ENCODE results near the gene ADCY1. TPM values are rescaled to one million over a fixed set of nuclear protein-coding genes. Genes with fewer than 3 reads are reported as not detected.

The ADCY1 gene
- polyA plus RNA-seq, 1 donor, result 1.4 TPM

DNA sequence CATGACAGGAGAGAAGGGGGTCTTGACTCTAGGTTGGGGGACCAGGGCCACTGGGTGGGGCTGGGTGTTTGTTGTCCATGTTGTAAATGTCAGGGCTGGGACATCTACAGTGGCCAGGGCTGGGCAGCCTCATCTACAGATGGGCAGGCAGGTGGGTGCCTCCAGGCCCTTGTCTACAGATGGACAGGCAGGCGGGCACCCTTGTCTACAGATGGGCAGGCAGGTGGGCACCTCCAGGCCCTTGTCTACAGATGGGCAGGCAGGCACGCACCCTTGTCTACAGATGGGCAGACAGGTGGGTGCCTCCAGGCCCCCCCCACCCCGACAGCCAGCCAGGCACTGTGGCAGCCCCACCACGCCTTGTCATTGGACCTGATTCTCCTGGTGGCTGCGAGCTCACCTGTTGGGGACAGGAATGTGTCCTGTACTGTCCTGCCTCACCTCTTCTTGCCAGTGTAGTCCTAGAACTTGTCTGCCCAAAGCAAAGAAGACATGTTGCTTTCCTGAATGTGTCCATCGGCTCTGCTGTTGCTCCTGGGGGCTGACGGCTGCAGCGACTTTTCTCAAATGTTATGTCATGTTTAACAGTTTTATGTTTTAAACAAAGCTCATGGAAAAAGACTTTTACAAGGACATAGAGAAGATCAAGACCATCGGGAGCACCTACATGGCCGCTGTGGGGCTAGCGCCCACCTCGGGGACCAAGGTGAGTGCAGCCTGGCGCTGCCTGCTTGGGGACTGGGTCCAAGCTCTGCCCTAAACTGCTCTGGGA is 129.9 kb downstream of the ADCY1 start:
- Histone ChIP-seq H3K9me3 (ENCODE audit: control insufficient read depth, low read depth, low read length) (no peaks in the 10 kb centered on the region), H3K36me3 (ENCODE audit: control insufficient read depth, insufficient read depth, low read length) (no peaks in the 10 kb centered on the region), H3K27me3 (ENCODE audit: control insufficient read depth, insufficient read depth, low read length) (no peaks in the 10 kb centered on the region), H3K4me1 (ENCODE audit: control insufficient read depth, insufficient read depth, low read length) (no peaks in the 10 kb centered on the region), H3K4me3 (ENCODE audit: low read length) (no peak overlapping the region), H3K27ac (ENCODE audit: low read length) (no peak overlapping the region)
- no CpG with 5 or more reads among the region's 13 CpGs for WGBS (ENCODE audit: insufficient coverage, low lambda C conversion rate)
- DNase-seq, result no peak

GRCh38 chr7:45704683-45705016 is 130.5 kb downstream of the ADCY1 start:
- no peaks in the 10 kb centered on the region for H3K36me3 ChIP-seq (ENCODE audit: control insufficient read depth, insufficient read depth, low read length)
- no peaks in the 10 kb centered on the region for H3K4me1 ChIP-seq (ENCODE audit: control insufficient read depth, insufficient read depth, low read length)
- H3K27me3 ChIP-seq (ENCODE audit: control insufficient read depth, insufficient read depth, low read length), result no peaks in the 10 kb centered on the region
- no peak overlapping the region for H3K27ac ChIP-seq (ENCODE audit: low read length)
- H3K9me3 ChIP-seq (ENCODE audit: control insufficient read depth, low read depth, low read length), result no peaks in the 10 kb centered on the region
- H3K4me3 ChIP-seq (ENCODE audit: low read length), result no peak overlapping the region
- DNase-seq, result no peak
- no CpG with 5 or more reads among the region's 3 CpGs for WGBS (ENCODE audit: insufficient coverage, low lambda C conversion rate)

GRCh38 chr7:45708046-45708950 is 134.1 kb downstream of the ADCY1 start:
- no peak for DNase-seq

GRCh38 chr7:45709168-45710042 is 135.2 kb downstream of the ADCY1 start:
- DNase-seq, result no peak
- Histone ChIP-seq H3K36me3 (ENCODE audit: control insufficient read depth, insufficient read depth, low read length) (no peaks in the 10 kb centered on the region), H3K4me3 (ENCODE audit: low read length) (no peak overlapping the region), H3K27me3 (ENCODE audit: control insufficient read depth, insufficient read depth, low read length) (no peaks in the 10 kb centered on the region), H3K9me3 (ENCODE audit: control insufficient read depth, low read depth, low read length) (no peaks in the 10 kb centered on the region), H3K27ac (ENCODE audit: low read length) (no peak overlapping the region), H3K4me1 (ENCODE audit: control insufficient read depth, insufficient read depth, low read length) (no peaks in the 10 kb centered on the region)
- WGBS (ENCODE audit: insufficient coverage, low lambda C conversion rate), result no CpG with 5 or more reads among the region's 14 CpGs

More at GRCh38 chr7:45708046-45708950, 134.1 kb downstream of the ADCY1 start:
- no CpG with 5 or more reads among the region's 14 CpGs for WGBS (ENCODE audit: insufficient coverage, low lambda C conversion rate)
- H3K9me3 ChIP-seq (ENCODE audit: control insufficient read depth, low read depth, low read length), result no peaks in the 10 kb centered on the region
- no peaks in the 10 kb centered on the region for H3K27me3 ChIP-seq (ENCODE audit: control insufficient read depth, insufficient read depth, low read length)
- no peak overlapping the region for H3K27ac ChIP-seq (ENCODE audit: low read length)
- no peaks in the 10 kb centered on the region for H3K36me3 ChIP-seq (ENCODE audit: control insufficient read depth, insufficient read depth, low read length)
- no peaks in the 10 kb centered on the region for H3K4me1 ChIP-seq (ENCODE audit: control insufficient read depth, insufficient read depth, low read length)
- no peak overlapping the region for H3K4me3 ChIP-seq (ENCODE audit: low read length)

- no peaks in the 10 kb centered on the region for H3K36me3 ChIP-seq (ENCODE audit: control insufficient read depth, insufficient read depth, low read length)
- H3K9me3 ChIP-seq (ENCODE audit: control insufficient read depth, low read depth, low read length), result no peaks in the 10 kb centered on the region
- no peak for DNase-seq
- WGBS (ENCODE audit: insufficient coverage, low lambda C conversion rate), result no CpG with 5 or more reads among the region's 13 CpGs
- no peaks in the 10 kb centered on the region for H3K27me3 ChIP-seq (ENCODE audit: control insufficient read depth, insufficient read depth, low read length)
- no peaks in the 10 kb centered on the region for H3K4me1 ChIP-seq (ENCODE audit: control insufficient read depth, insufficient read depth, low read length)
- H3K27ac ChIP-seq (ENCODE audit: low read length), result no peak overlapping the region
- H3K4me3 ChIP-seq (ENCODE audit: low read length), result no peak overlapping the region
Measured at GRCh38 chr7:45710271-45711160, 136.3 kb downstream of the ADCY1 start.

- no CpG with 5 or more reads among the region's 5 CpGs for WGBS (ENCODE audit: insufficient coverage, low lambda C conversion rate)
- no peaks in the 10 kb centered on the region for H3K27me3 ChIP-seq (ENCODE audit: control insufficient read depth, insufficient read depth, low read length)
- DNase-seq, result no peak
- no peak overlapping the region for H3K4me3 ChIP-seq (ENCODE audit: low read length)
- H3K27ac ChIP-seq (ENCODE audit: low read length), result no peak overlapping the region
- no peaks in the 10 kb centered on the region for H3K9me3 ChIP-seq (ENCODE audit: control insufficient read depth, low read depth, low read length)
- no peaks in the 10 kb centered on the region for H3K36me3 ChIP-seq (ENCODE audit: control insufficient read depth, insufficient read depth, low read length)
- H3K4me1 ChIP-seq (ENCODE audit: control insufficient read depth, insufficient read depth, low read length), result no peaks in the 10 kb centered on the region
Measured at GRCh38 chr7:45711161-45711490, 137.0 kb downstream of the ADCY1 start.

DNA sequence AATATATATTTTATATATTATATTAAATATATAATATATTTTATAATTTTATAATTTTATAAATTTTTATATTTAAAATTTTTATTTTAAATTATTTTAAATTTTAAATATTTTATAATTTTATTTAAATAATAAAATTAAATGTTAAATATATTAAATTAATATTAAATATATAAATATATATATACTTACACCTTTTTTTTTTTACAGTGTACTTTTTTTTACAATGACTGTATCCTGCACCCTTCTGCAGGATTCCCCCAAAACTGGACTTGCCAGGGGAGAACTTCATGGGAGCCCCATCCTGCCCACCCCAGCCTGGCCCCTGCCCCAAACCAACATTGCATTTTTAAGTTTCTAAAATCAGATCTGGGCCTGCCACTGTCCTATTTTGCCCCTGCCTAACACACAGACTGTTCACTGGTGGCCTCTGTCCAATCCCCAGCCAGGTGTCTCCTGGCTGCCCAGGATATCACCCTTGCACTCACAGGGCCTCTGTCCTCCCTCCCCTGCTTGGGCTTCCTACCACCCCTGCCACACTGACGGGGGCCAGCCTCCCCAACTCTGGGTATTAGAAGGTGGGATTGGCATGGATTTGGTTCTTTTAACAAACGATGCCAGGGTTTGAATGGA is 138.0 kb downstream of the ADCY1 start:
- no peak for DNase-seq
- H3K27ac ChIP-seq (ENCODE audit: low read length), result no peak overlapping the region
- no peaks in the 10 kb centered on the region for H3K9me3 ChIP-seq (ENCODE audit: control insufficient read depth, low read depth, low read length)
- H3K4me1 ChIP-seq (ENCODE audit: control insufficient read depth, insufficient read depth, low read length), result no peaks in the 10 kb centered on the region
- no peaks in the 10 kb centered on the region for H3K27me3 ChIP-seq (ENCODE audit: control insufficient read depth, insufficient read depth, low read length)
- no peak overlapping the region for H3K4me3 ChIP-seq (ENCODE audit: low read length)
- H3K36me3 ChIP-seq (ENCODE audit: control insufficient read depth, insufficient read depth, low read length), result no peaks in the 10 kb centered on the region
- WGBS (ENCODE audit: insufficient coverage, low lambda C conversion rate), result no CpG with 5 or more reads among the region's 2 CpGs

GRCh38 chr7:45712872-45713668 is 138.9 kb downstream of the ADCY1 start:
- Histone ChIP-seq H3K27me3 (ENCODE audit: control insufficient read depth, insufficient read depth, low read length) (no peaks in the 10 kb centered on the region), H3K27ac (ENCODE audit: low read length) (no peak overlapping the region), H3K36me3 (ENCODE audit: control insufficient read depth, insufficient read depth, low read length) (no peaks in the 10 kb centered on the region), H3K4me3 (ENCODE audit: low read length) (no peak overlapping the region), H3K4me1 (ENCODE audit: control insufficient read depth, insufficient read depth, low read length) (no peaks in the 10 kb centered on the region), H3K9me3 (ENCODE audit: control insufficient read depth, low read depth, low read length) (no peaks in the 10 kb centered on the region)
- no peak for DNase-seq
- WGBS (ENCODE audit: insufficient coverage, low lambda C conversion rate), result no CpG with 5 or more reads among the region's 6 CpGs
